ENCODE data around the gene FOXA1. TPM values are rescaled to one million over a fixed set of nuclear protein-coding genes. Genes with fewer than 3 reads are reported as not detected.

Gene FOXA1
- total RNA-seq, 1 donor from 2014 or later = not detected

DNA sequence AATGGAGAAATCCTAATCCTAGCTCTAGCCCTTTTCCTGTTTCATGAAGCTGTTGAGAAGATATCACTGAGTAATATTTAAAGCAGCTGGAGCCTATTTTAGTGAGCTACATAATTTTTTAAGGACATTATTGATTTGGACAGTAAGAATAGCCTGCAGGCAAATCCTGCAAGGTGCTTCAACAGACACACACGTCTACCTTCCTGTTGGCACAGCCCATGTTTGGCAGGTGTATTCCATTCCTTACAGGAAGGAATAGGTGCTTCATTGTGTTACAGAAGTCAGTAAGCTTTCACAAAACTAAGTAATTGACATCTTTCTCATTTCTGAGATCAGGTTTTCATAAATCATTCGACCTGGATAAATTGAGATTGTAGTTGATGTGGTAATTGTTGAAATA, 50.6 kb downstream of the FOXA1 start:
- no peaks in the 10 kb centered on the region for H3K9me3 Mint-ChIP-seq
- H3K4me1 Mint-ChIP-seq = peaks cover 7% of the 10 kb centered on the region
- H3K4me3 Mint-ChIP-seq = no peak overlapping the region
- H3K27ac Mint-ChIP-seq (ENCODE audit: unreplicated experiment) = no peak overlapping the region
- H3K27me3 Mint-ChIP-seq (ENCODE audit: low read depth) = no peaks in the 10 kb centered on the region
- DNase-seq (ENCODE audit: low read depth, low spot score) = no peak
- no peak for TF ChIP-seq CTCF (conservative IDR thresholded peaks at IDR 0.05)
- no peaks in the 10 kb centered on the region for H3K36me3 Mint-ChIP-seq (ENCODE audit: low read depth)

DNA sequence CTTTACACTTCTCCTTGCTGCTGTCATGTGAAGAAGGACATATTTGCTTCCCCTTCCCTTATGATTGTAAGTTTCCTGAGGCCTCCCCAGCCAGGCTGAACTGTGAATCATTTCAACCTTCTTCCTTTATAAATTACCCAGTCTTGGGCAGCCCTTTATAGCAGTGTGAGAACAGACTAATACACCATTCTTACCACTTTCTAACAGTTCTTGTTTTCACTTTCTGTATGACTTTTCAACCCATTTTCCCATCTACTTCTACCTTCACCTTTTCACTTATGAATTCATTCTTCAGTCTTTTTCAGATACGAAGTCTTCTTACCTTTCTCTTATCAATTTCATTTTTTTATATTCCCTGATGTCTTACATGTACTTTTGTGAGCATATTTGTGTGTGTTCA, 55.1 kb downstream of the FOXA1 start:
- no peak for DNase-seq (ENCODE audit: low read depth, low spot score)
- TF ChIP-seq CTCF (conservative IDR thresholded peaks at IDR 0.05) = no peak
- Mint-ChIP-seq H3K9me3 (no peaks in the 10 kb centered on the region), H3K4me3 (no peak overlapping the region), H3K36me3 (ENCODE audit: low read depth) (no peaks in the 10 kb centered on the region), H3K4me1 (no peaks in the 10 kb centered on the region), H3K27ac (ENCODE audit: unreplicated experiment) (no peak overlapping the region), H3K27me3 (ENCODE audit: low read depth) (no peaks in the 10 kb centered on the region)

Other genes with a start within 250 kb of the FOXA1 start
- 0.40 TPM in 1 of 2 replicates, not detected in the other for gene TTC6, start 380 bp upstream of the FOXA1 start, total RNA-seq

Data from neural crest cell (in vitro differentiated cells).